Progenitor cell of endocrine pancreas (in vitro differentiated cells): ENCODE data around the gene COPS4. TPM values are rescaled to one million over a fixed set of nuclear protein-coding genes. Genes with fewer than 3 reads are reported as not detected.
"Not testable (repeated sequence)": the region's sequence is repeated elsewhere in the genome, so short reads cannot be mapped to it uniquely, and the experiment has no call there.

ENCODE experiments used
- DNase-seq: peaks from one replicate; pipeline ENCODE4 v3.0.0; 2021; ENCODE audit warnings: low spot score; ENCODE audit not compliant: unreplicated experiment
- H3K27ac Mint-ChIP-seq: 2 replicates; pipeline ENCODE4 v1.8.0; 2021; ENCODE audit warnings: mild to moderate bottlenecking, moderate library complexity, mixed read lengths
- H3K27me3 Mint-ChIP-seq: 2 replicates; pipeline ENCODE4 v1.8.0; 2021; ENCODE audit warnings: mixed read lengths
- H3K36me3 Mint-ChIP-seq: 2 replicates; pipeline ENCODE4 v1.8.0; 2022; ENCODE audit warnings: mixed read lengths; ENCODE audit not compliant: insufficient read depth
- H3K4me1 Mint-ChIP-seq: 2 replicates; pipeline ENCODE4 v1.8.0; 2021; ENCODE audit warnings: low read depth, mixed read lengths
- H3K4me3 Mint-ChIP-seq: 2 replicates; pipeline ENCODE4 v1.8.0; 2021; ENCODE audit warnings: low read depth, mild to moderate bottlenecking, moderate library complexity, mixed read lengths
- H3K9me3 Mint-ChIP-seq: 2 replicates; pipeline ENCODE4 v1.8.0; 2021; ENCODE audit warnings: low read depth, mixed read lengths
- CTCF ChIP-seq: fragments of 200-600 bp; sonication (generic); IDR thresholded peaks from one replicate; pipeline ENCODE4 v1.5.0; 2021; ENCODE audit warnings: antibody characterized with exemption, mild to moderate bottlenecking; ENCODE audit not compliant: unreplicated experiment
- total RNA-seq: library from RNA; stranded (reverse); gene quantifications from 2 replicates; pipeline ENCODE4 v1.2.1, GENCODE V29; 2021

COPS4 gene
- total RNA-seq, 1 donor from 2014 or later = 42.7 TPM

GRCh38 chr4:83075311-83076095 lies 40.5 kb downstream of the COPS4 start:
- H3K27me3 Mint-ChIP-seq = no peaks in the 10 kb centered on the region

GRCh38 chr4:83080561-83080960 lies 45.6 kb downstream of the COPS4 start:
- H3K9me3 Mint-ChIP-seq = no peaks in the 10 kb centered on the region
- H3K4me1 Mint-ChIP-seq = no peaks in the 10 kb centered on the region
- no peaks in the 10 kb centered on the region for H3K27me3 Mint-ChIP-seq
- DNase-seq = no peak
- H3K27ac Mint-ChIP-seq = no peak overlapping the region
- H3K4me3 Mint-ChIP-seq = no peak overlapping the region
- no peak for TF ChIP-seq CTCF
- peaks cover 11% of the 10 kb centered on the region for H3K36me3 Mint-ChIP-seq

More at GRCh38 chr4:83075311-83076095, 40.5 kb downstream of the COPS4 start:
- TF ChIP-seq CTCF = no peak
- H3K9me3 Mint-ChIP-seq = no peaks in the 10 kb centered on the region
- H3K4me3 Mint-ChIP-seq = no peak overlapping the region
- H3K27ac Mint-ChIP-seq = no peak overlapping the region
- DNase-seq = no peak
- H3K4me1 Mint-ChIP-seq = no peaks in the 10 kb centered on the region
- H3K36me3 Mint-ChIP-seq = peaks cover 16% of the 10 kb centered on the region

DNA sequence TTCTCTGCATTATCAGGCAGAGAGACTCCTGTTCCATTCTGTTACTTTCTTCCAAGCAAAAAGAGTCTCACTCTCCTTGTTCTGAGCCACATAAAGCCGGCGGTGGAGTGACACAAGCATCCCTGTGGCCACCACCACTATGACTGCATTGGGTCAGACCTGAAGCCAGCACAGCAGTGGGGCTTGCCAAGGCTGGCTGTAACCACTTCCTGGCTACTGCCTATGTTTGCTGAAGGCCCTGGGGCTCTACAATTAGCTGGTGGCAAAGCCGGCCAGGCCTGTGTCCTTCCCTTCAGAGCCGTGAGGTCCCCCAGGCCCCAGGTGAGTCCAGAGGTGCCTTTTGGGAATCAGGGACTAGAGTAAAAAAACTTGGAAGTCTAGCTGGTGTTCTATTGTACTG lies 47.8 kb downstream of the COPS4 start:
- Mint-ChIP-seq H3K27me3 (no peaks in the 10 kb centered on the region), H3K27ac (no peak overlapping the region), H3K9me3 (no peaks in the 10 kb centered on the region), H3K4me3 (no peak overlapping the region), H3K36me3 (no peaks in the 10 kb centered on the region), H3K4me1 (no peaks in the 10 kb centered on the region)
- TF ChIP-seq CTCF = no peak
- no peak for DNase-seq

- Mint-ChIP-seq H3K4me1 (no peaks in the 10 kb centered on the region), H3K27ac (no peak overlapping the region), H3K36me3 (no peaks in the 10 kb centered on the region), H3K4me3 (no peak overlapping the region), H3K9me3 (no peaks in the 10 kb centered on the region), H3K27me3 (no peaks in the 10 kb centered on the region)
- no peak for TF ChIP-seq CTCF
- no peak for DNase-seq
Observed at GRCh38 chr4:83083925-83084475, 49.0 kb downstream of the COPS4 start.

- H3K27me3 Mint-ChIP-seq, H3K4me3 Mint-ChIP-seq, H3K36me3 Mint-ChIP-seq, DNase-seq, H3K27ac Mint-ChIP-seq, H3K9me3 Mint-ChIP-seq, H3K4me1 Mint-ChIP-seq: not testable (repeated sequence)
Observed at GRCh38 chr4:83084956-83085355, 50.0 kb downstream of the COPS4 start.
